ENCODE data around the gene VCL.

VCL gene

DNA sequence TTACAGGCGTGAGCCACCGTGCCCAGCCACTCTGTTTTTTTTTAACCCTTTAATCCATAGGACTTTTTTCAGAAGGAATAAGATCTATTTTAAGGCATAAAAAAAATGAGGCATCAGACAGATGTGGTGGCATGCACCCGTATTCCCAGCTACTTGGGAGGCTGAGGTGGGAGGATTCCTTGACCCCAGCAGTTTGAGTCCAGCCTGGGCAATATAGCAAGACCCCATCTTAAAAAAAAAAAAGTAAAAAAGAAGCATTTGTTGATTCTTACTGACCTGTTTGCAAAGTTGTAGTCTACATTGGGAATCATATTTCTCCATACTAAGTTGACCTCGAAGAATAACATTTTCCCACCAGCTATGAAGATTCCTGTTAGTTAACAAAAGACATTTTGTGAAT is 38.6 kb downstream of the VCL start:
- Mint-ChIP-seq H3K4me1 (peaks cover 36% of the 10 kb centered on the region), H3K27ac (no peak overlapping the region), H3K36me3 (peaks cover 4% of the 10 kb centered on the region), H3K9me3 (no peaks in the 10 kb centered on the region), H3K4me3 (no peak overlapping the region), H3K27me3 (no peaks in the 10 kb centered on the region)

DNA sequence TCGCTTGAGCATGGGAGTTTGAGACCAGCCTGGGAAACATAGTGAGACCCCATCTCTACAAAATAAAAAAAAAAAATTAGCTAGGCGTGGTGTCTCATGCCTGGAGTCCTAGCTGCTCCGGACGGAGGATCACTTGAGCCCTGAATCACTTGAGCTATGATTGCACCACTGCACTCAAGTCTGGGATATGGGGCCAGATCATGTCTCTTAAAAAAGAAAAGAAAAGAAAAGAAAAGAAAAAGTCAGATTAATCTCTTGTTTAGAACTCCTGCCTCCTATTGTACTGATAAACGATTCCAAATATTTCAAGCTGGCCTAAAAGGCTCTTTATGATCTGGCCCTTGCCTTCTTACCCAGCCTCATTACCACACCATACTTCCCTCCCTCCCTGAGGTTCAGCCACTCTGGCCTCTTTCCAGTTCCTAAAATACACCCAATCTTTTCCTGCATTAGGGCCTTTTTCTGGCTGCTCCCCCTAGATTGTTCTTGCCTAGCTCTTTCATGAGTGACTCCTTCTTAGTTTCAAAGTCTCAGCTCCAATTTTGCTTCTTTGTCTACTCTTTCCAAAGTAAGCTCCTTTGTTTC is 41.7 kb downstream of the VCL start:
- no peak overlapping the region for H3K4me3 Mint-ChIP-seq
- no peak overlapping the region for H3K27ac Mint-ChIP-seq
- H3K36me3 Mint-ChIP-seq = peaks cover 3% of the 10 kb centered on the region
- no peaks in the 10 kb centered on the region for H3K27me3 Mint-ChIP-seq
- peaks cover 19% of the 10 kb centered on the region for H3K4me1 Mint-ChIP-seq
- H3K9me3 Mint-ChIP-seq = no peaks in the 10 kb centered on the region

DNA sequence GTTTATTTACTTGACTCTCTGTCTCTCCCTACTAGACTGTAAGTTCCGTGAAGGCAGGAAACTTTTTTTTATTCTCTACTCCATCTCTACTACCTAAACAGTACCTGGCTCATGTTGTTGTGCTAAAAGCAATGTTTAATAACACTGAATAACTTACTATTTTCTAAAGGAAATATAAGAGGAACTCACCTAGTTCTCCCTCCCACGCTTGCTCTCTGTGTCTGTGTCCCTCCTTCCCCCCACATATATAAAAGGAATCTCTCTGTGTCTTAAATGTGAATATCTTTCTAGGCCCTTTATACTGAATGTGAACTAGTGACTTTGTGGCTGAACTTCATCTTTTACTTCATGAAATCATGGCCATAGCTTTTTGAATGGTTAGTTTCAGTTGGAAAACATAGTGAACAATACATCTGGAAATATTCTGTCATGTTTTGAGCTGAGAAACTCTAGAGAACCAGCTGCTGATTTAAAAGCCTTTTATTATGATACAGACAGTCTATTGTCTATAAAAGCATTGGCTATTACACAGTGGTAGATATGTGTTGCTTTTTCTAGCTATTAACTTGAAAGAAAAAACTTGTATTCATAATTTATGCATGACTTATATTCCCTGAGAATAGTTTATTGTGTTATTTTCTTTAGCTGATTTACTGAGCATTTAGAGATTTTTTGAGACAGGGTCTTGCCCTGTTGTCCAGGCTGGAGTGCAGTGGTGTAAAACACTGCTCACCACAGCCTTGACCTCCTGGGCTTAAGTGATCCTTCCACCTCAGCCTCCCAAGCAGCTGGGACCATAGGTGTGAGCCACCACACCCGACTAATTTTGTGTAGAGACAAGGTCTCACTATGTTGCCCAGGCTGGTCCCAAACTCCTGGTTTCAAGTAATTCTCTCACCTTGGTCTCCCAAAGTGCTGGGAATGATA is 42.5 kb downstream of the VCL start:
- peaks cover 4% of the 10 kb centered on the region for H3K36me3 Mint-ChIP-seq
- peaks cover 11% of the 10 kb centered on the region for H3K4me1 Mint-ChIP-seq
- H3K4me3 Mint-ChIP-seq = no peak overlapping the region
- peak overlapping the region; percentile 25 for H3K27ac Mint-ChIP-seq
- H3K9me3 Mint-ChIP-seq = no peaks in the 10 kb centered on the region
- no peaks in the 10 kb centered on the region for H3K27me3 Mint-ChIP-seq

DNA sequence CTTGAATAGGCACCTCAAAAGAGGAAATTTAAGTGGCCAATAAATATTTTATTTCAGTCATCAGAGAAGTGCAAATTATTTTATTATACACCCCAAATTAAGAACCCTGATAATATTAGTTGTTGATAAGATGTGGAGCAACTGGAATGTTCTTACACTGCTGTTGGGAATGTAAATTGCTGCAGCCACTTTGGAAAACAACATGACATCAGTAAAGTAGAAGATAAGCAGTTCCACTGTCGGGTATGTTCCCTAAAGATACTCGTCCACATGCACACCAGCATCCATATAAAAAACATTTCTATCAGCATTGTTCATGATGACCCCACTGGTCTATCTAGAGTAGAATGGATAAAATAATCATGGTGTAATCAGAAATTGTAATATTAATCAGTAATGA is 46.5 kb downstream of the VCL start:
- peaks cover 4% of the 10 kb centered on the region for H3K36me3 Mint-ChIP-seq
- no peak overlapping the region for H3K4me3 Mint-ChIP-seq
- peaks cover 16% of the 10 kb centered on the region for H3K4me1 Mint-ChIP-seq

DNA sequence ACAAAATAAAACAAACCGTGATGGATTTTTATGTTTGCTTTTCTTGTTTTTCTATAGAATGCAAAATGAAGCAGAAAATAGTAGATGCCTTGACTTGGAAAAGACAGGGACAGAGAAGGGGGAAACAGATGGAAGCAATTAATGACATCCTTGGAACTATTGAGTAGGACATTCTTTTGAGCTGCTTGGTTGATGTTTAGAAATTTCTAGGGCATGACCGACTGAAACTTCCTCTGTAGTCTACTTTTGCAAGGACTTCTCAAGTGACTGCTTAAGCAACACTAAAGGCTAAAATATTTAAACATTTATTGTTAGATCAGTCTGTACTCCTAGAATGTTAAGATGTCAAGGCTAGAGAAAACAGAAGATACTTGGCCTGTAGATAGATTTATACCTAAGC is 49.4 kb downstream of the VCL start:
- no peaks in the 10 kb centered on the region for H3K9me3 Mint-ChIP-seq
- peaks cover 3% of the 10 kb centered on the region for H3K36me3 Mint-ChIP-seq
- H3K27ac Mint-ChIP-seq = no peak overlapping the region
- H3K27me3 Mint-ChIP-seq = no peaks in the 10 kb centered on the region
- H3K4me1 Mint-ChIP-seq = peaks cover 8% of the 10 kb centered on the region
- H3K4me3 Mint-ChIP-seq = no peak overlapping the region

More for the DNA sequence above, 46.5 kb downstream of the VCL start:
- H3K27ac Mint-ChIP-seq = no peak overlapping the region
- H3K27me3 Mint-ChIP-seq = no peaks in the 10 kb centered on the region
- H3K9me3 Mint-ChIP-seq = no peaks in the 10 kb centered on the region

DNA sequence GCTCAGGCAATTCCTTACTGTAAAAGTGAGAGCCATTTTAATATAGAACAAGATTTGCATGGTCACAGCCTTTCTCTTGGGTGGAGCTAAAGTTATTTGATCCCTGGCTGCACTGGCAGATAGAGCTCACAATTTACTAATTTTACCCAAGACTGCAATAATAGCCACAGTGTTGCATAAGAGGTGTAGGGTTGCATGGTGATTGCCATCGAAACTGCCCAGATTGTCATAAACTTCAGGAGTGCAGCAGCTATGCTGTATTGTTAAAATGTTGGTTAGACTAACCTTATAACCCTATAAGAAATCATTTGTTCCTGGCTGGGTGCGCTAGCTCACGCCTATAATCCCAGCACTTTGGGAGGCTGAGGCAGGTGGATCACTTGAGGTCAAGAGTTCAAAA is 50.0 kb downstream of the VCL start:
- Mint-ChIP-seq H3K4me3 (no peak overlapping the region), H3K27ac (no peak overlapping the region), H3K4me1 (peaks cover 8% of the 10 kb centered on the region), H3K27me3 (no peaks in the 10 kb centered on the region), H3K9me3 (no peaks in the 10 kb centered on the region), H3K36me3 (peaks cover 3% of the 10 kb centered on the region)

GRCh38 chr10:74048433-74048832 is 50.5 kb downstream of the VCL start:
- no peak overlapping the region for H3K4me3 Mint-ChIP-seq
- H3K27me3 Mint-ChIP-seq = no peaks in the 10 kb centered on the region
- H3K36me3 Mint-ChIP-seq = peaks cover 3% of the 10 kb centered on the region
- H3K4me1 Mint-ChIP-seq = peaks cover 8% of the 10 kb centered on the region
- H3K27ac Mint-ChIP-seq = no peak overlapping the region
- H3K9me3 Mint-ChIP-seq = no peaks in the 10 kb centered on the region

DNA sequence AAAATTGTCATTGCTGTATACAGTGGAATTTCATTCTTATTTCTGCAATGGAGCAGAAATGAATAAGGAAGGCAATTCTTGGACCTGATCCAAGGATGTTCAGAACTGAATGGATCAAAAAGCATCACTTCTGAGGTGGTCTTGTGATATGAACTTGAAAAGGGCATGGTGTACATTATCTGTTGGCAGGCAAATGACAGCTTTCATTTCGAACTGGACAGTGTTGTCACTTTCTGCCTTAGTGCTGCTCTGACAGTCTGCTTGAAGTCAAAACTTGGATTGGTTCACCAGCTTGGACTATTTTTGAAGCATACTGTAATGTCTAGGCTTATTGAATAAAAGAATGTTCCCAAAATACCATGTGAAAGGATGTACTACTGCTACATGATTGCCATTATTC is 52.0 kb downstream of the VCL start:
- Mint-ChIP-seq H3K27ac (no peak overlapping the region), H3K4me1 (peaks cover 8% of the 10 kb centered on the region), H3K36me3 (no peaks in the 10 kb centered on the region), H3K27me3 (no peaks in the 10 kb centered on the region), H3K9me3 (no peaks in the 10 kb centered on the region), H3K4me3 (no peak overlapping the region)

GRCh38 chr10:74050653-74051052 is 52.7 kb downstream of the VCL start:
- Mint-ChIP-seq H3K36me3 (no peaks in the 10 kb centered on the region), H3K27me3 (no peaks in the 10 kb centered on the region), H3K4me1 (peaks cover 10% of the 10 kb centered on the region), H3K9me3 (no peaks in the 10 kb centered on the region), H3K4me3 (no peak overlapping the region), H3K27ac (no peak overlapping the region)

GRCh38 chr10:74051736-74052342 is 53.9 kb downstream of the VCL start:
- no peak overlapping the region for H3K4me3 Mint-ChIP-seq
- H3K36me3 Mint-ChIP-seq = no peaks in the 10 kb centered on the region
- no peak overlapping the region for H3K27ac Mint-ChIP-seq
- H3K9me3 Mint-ChIP-seq = no peaks in the 10 kb centered on the region
- peaks cover 21% of the 10 kb centered on the region for H3K4me1 Mint-ChIP-seq
- no peaks in the 10 kb centered on the region for H3K27me3 Mint-ChIP-seq

DNA sequence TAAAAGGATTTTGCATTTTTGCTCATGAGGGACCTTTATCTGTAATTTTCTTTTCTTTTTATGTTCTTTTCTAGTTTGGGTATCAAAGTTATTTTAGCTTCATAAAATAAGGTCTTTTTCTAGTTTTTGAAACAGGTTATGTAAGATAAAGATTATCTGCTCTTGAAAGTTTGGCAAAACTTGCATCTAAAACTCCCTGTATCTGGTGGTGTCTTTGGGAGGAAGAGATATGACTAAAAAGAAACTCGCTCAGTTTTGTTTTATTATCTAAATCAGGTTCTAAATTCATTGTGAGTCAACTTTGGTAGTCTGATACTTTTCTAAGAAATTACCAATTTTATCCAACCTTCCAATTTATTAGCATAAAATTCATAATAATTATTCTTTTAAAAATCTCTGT is 55.1 kb downstream of the VCL start:
- H3K9me3 Mint-ChIP-seq = no peaks in the 10 kb centered on the region
- peak overlapping the region; percentile 24 for H3K27ac Mint-ChIP-seq
- peaks cover 19% of the 10 kb centered on the region for H3K4me1 Mint-ChIP-seq
- no peak overlapping the region for H3K4me3 Mint-ChIP-seq
- no peaks in the 10 kb centered on the region for H3K27me3 Mint-ChIP-seq
- no peaks in the 10 kb centered on the region for H3K36me3 Mint-ChIP-seq

GRCh38 chr10:74055383-74056049 is 57.6 kb downstream of the VCL start:
- Mint-ChIP-seq H3K36me3 (peaks cover 2% of the 10 kb centered on the region), H3K27me3 (peaks cover 1% of the 10 kb centered on the region), H3K4me1 (peaks cover 25% of the 10 kb centered on the region), H3K27ac (no peak overlapping the region), H3K4me3 (no peak overlapping the region), H3K9me3 (no peaks in the 10 kb centered on the region)

GRCh38 chr10:74056050-74056818 is 58.3 kb downstream of the VCL start:
- H3K4me3 Mint-ChIP-seq = no peak overlapping the region
- peak overlapping the region; percentile 69 for H3K27ac Mint-ChIP-seq
- H3K36me3 Mint-ChIP-seq = peaks cover 2% of the 10 kb centered on the region
- peaks cover 1% of the 10 kb centered on the region for H3K27me3 Mint-ChIP-seq
- H3K4me1 Mint-ChIP-seq = peaks cover 25% of the 10 kb centered on the region
- H3K9me3 Mint-ChIP-seq = no peaks in the 10 kb centered on the region

DNA sequence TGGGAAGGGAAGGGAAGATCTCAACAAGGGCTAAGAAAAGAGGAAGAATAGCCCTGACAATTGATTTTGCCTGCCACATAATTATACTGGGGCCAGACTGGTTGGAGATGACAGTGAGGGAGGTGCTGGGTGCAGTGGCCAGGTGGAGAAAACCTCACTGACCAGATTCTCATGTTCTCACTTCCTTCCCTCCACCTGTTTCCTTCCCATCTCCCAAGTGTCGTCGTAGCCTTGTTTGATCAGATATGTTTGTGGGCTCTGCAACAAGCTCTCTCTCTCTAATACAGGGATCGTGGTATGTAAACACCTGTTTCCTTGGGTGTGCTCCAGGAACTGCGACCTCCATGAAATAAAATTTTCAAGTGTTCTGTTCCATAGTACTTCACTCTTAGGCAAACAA is 60.2 kb downstream of the VCL start:
- Mint-ChIP-seq H3K27ac (no peak overlapping the region), H3K27me3 (peaks cover 1% of the 10 kb centered on the region), H3K36me3 (peaks cover 3% of the 10 kb centered on the region), H3K4me3 (no peak overlapping the region), H3K9me3 (no peaks in the 10 kb centered on the region), H3K4me1 (peaks cover 25% of the 10 kb centered on the region)

DNA sequence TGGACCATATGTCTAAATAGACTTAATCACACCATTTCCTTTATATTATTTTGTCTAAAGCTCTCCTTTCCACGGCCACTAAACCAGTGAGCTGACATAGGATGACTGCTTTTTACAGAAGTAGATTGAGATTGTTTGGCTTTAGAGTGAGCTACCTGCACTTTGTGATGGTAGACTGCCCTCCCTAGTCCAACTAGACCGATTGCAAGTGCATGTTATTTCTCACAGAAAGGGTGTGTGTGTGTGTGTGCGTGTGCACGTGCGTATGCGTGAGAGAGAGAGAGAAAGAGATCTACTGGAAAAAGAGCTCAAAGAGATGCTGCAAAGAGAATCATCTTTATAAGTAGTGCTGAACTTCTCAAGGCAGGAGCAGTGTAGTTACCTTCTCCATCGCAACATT is 60.7 kb downstream of the VCL start:
- Mint-ChIP-seq H3K4me1 (peaks cover 25% of the 10 kb centered on the region), H3K4me3 (no peak overlapping the region), H3K27ac (no peak overlapping the region), H3K9me3 (peaks cover 5% of the 10 kb centered on the region), H3K27me3 (peaks cover 1% of the 10 kb centered on the region), H3K36me3 (peaks cover 8% of the 10 kb centered on the region)
